HG02852 (cell line): ENCODE data around the gene PFDN4.
"Not testable (repeated sequence)": the region's sequence is repeated elsewhere in the genome, so short reads cannot be mapped to it uniquely, and the experiment has no call there.

Experiments
- ATAC-seq: cut with Tn5 transposase; IDR thresholded peaks from one replicate; pipeline ENCODE4 v1.9.1; 2021; ENCODE audit warnings: mild to moderate bottlenecking, moderate library complexity; ENCODE audit not compliant: unreplicated experiment

Gene PFDN4

GRCh38 chr20:54221996-54222890, 14.4 kb downstream of the PFDN4 start:
- no peak for ATAC-seq

DNA sequence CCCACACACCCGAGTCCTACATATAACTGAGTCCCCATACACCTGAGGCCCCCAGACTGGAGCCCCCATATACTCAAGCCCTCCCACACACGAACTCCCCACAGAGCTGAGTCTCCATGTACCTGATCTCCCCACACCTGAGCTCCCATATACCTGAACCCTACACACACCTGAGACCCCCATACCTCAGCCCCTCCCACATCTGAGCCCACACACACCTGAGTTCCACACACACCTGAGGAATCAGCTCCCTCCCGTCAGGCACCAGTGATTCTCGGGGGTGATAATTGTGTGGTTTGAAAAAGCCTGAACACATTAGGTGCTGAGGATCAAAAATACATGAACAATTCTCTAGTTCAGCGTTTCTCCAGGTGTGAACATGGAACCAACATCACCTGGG, 15.4 kb downstream of the PFDN4 start:
- no peak for ATAC-seq

DNA sequence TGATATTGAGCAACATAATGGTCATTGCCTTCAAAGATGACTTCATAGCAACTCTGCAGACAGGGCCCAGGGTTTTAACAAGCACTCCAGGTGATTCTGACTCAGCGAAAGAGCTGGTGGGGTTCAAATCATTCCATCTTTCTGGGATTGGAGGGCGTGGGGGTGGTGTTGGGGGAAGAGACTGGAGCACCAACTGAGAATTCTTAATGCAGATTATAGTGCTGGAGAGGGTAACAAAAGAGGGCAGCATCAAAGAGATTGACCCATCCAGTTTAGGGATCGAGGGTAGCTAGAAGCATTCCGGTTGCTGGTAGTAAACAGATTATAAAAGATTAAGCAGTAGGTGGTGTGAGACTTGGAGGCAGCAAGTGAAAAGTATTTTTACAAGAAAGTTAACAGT, 15.9 kb downstream of the PFDN4 start:
- ATAC-seq, result no peak

GRCh38 chr20:54224642-54225041, 16.8 kb downstream of the PFDN4 start:
- not testable (repeated sequence) for ATAC-seq

- ATAC-seq, result no peak
Observed at GRCh38 chr20:54227241-54227640, 19.4 kb downstream of the PFDN4 start.

DNA sequence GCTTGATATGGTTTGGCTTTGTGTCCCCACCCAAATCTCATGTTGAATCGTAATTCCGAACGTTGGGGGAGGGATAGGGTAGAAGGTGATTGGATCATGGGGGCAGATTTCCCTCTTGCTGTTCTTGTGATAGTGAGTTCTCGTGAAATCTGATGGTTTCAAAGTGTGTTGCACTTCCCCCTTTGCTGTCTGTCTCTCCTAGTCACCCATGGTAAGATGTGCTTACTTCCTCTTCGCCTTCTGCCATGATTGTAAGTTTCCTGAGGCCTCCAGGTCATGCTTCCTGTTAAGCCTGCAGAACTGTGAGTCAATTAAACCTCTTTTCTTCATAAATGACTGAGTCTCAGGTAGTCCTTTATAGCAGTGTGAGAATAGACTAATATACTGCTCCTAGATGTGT, 19.9 kb downstream of the PFDN4 start:
- no peak for ATAC-seq

- no peak for ATAC-seq
Observed at GRCh38 chr20:54228841-54229240, 21.0 kb downstream of the PFDN4 start.

DNA sequence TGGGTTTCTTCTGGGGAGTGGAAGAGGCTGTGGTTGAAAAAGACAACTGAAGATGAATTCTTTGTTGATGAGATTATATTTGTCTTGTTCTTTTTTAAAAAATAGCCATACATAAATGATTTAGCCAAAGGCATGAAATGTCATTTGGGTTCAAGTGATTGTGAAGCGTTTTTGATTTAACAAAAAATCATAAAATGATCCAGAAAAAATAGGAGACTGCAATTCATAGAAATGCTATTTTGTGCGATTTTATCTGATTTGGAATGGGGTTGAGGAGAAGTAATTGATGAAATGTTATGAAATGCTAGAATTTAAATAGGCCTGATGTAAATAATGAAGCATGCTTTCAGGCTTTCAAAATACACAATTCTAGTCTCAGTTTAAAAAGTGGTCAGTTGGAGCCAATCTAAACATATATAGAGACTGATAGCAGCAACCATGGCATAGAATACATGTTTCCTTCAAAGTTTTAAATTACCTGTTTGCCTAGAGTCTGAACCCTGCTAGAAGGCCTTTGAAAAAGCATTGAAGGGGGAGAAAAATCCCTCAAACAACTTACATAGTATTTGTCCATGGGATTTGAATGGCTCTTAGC, 21.8 kb downstream of the PFDN4 start:
- ATAC-seq, result no peak

- no peak for ATAC-seq
Observed at GRCh38 chr20:54231036-54231435, 23.1 kb downstream of the PFDN4 start.

DNA sequence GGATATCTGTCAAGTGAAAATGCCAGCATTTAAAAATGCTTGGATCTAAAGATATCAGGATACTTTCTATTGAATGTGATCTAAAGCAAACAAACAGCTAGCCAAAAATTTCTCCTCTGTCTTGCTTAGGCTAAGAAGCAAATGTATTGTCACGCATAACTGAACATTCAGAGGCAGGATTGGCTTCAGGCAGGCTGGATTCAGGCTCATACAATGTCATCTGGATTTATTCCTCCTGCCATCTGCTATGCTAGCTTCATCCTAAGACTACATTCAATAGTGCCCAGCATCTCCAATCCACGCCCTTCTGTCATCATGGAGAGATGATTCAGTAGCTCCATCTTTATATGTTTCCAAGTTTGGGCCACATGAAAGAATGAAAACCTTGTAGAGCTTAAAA, 27.1 kb downstream of the PFDN4 start:
- ATAC-seq, result no peak

GRCh38 chr20:54237116-54237943, 29.4 kb downstream of the PFDN4 start:
- ATAC-seq, result no peak

- no peak for ATAC-seq
Observed at GRCh38 chr20:54244113-54244512, 36.2 kb downstream of the PFDN4 start.

DNA sequence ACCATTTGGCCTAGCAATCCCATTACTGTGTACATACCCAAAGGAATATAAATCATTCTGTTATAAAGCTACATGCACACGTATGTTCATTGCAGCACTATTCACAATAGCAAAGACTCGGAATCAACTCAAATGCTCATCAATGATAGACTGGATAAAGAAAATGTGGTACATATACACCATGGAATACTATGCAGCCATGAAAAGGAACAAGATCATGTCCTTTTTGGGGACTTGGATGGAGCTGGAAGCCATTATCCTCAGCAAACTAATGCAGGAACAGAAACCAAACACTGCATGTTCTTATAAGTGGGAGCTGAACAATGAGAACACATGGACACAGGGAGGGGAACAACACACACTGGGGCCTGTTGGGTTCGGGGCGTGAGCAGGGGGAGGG, 40.8 kb downstream of the PFDN4 start:
- ATAC-seq, result not testable (repeated sequence)

DNA sequence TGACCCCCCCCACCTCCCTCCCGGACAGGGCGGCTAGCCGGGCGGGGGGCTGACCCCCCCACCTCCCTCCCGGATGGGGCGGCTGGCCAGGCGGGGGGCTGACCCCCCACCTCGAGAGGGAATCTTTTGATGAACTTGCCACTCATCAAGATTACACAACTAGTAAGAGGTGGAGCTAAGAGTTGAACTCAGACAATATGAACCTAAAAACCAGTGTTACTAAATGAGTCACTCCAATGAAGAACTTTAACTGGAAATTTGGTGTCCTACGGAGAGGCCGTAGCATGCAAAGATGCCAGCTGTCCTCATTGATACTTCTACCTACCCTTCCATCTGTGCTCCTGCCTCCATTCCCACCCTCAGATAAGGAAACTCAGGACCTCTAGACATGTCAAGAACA, 42.8 kb downstream of the PFDN4 start:
- no peak for ATAC-seq

GRCh38 chr20:54251096-54251495, 43.2 kb downstream of the PFDN4 start:
- no peak for ATAC-seq

GRCh38 chr20:54254596-54254995, 46.7 kb downstream of the PFDN4 start:
- ATAC-seq, result no peak

GRCh38 chr20:54255157-54255556, 47.3 kb downstream of the PFDN4 start:
- ATAC-seq, result no peak

- no peak for ATAC-seq
Observed at GRCh38 chr20:54256202-54256601, 48.3 kb downstream of the PFDN4 start.

DNA sequence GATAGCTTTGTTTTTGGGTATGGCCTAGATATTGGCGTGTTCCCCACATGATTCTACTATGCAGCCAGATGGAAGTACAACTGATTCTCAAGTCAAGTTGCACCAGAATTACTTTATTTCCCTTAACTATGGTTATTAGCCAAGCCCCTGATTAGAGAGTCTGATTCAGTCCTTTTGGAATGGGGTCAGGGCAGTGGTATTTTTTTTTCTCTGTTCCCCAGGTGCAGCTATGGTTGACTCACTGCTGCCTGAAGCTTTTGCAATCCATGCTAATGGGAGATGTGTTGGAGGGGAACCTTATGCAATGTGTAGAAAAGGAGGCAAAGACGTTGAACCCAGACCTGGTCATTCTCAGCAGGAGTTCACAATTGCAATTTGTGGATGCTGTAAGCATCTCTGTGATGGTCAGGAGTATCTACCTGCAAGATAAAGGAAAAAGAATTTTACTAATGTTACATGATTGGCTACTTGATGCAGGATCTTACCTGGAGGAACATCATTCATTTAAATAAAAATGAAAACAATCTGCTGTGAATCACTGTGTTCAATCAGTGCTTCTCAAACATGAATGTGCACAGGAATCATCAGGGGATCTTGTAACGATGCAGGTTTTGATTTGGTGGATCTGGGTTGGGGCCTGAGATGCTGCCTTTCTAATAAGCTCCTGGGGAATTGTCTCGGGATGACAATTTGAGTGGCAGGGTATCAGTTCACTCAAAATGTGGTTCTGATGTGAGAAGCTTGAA, 49.4 kb downstream of the PFDN4 start:
- ATAC-seq, result no peak

- ATAC-seq, result no peak
Observed at GRCh38 chr20:54260116-54260515, 52.2 kb downstream of the PFDN4 start.

DNA sequence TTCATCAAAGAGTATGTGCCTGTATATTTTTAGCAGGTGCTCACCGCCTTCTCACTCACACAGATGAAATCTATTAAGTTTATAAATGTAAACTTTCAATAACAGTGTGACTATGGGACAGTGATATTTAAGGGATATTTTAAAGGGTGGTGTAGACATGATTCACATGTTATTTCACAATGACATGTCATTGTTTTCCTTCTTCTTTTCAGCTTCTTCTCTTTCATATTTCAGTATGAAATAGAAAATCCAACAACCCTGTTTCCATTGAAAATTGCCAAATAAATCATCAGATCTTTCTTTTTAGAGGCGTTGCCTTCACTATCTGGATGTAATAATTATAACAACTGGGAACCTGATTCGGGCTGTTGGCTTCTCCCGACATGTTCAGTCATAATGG, 54.8 kb downstream of the PFDN4 start:
- ATAC-seq, result no peak
